GM23338 (cell line): ENCODE measurements around the gene OS9. TPM values are rescaled to one million over a fixed set of nuclear protein-coding genes. Genes with fewer than 3 reads are reported as not detected.

Experiments used
- ATAC-seq: fragments of 200-7000 bp; cut with Tn5 transposase; 3 replicates; pipeline ENCODE4 v1.9.1; 2020
- DNase-seq: peaks from one replicate; pipeline ENCODE4 v3.0.0-alpha.2; 2015; ENCODE audit warnings: low spot score
- H2AFZ ChIP-seq: fragments of 200-600 bp; sonication (generic); 2 replicates; pipeline ENCODE4 v1.8.0; 2016; ENCODE audit warnings: antibody characterized with exemption, mild to moderate bottlenecking, moderate library complexity
- H3F3A ChIP-seq: fragments of 200-600 bp; sonication (generic); replicated peaks from 2 replicates; pipeline ENCODE4 v1.8.0; 2017; ENCODE audit warnings: antibody characterized with exemption, mixed run types, low read depth
- H3K27ac ChIP-seq: fragments of 200-600 bp; sonication (generic); 2 replicates; pipeline ENCODE4 v1.6.1; 2016; ENCODE audit warnings: low read depth
- H3K27me3 ChIP-seq: fragments of 200-600 bp; sonication (generic); 2 replicates; pipeline ENCODE4 v1.8.0; 2016; ENCODE audit warnings: mild to moderate bottlenecking, mixed run types, moderate library complexity; ENCODE audit not compliant: insufficient read depth
- H3K36me3 ChIP-seq: fragments of 200-600 bp; sonication (generic); 2 replicates; pipeline ENCODE4 v1.8.0; 2016; ENCODE audit warnings: mild to moderate bottlenecking; ENCODE audit not compliant: insufficient read depth
- H3K4me1 ChIP-seq: fragments of 200-600 bp; sonication (generic); 2 replicates; pipeline ENCODE4 v1.8.0; 2016; ENCODE audit warnings: mild to moderate bottlenecking, moderate library complexity; ENCODE audit not compliant: insufficient read depth
- H3K4me2 ChIP-seq: fragments of 200-600 bp; sonication (generic); 2 replicates; pipeline ENCODE4 v1.7.1; 2017; ENCODE audit warnings: mixed run types
- H3K4me3 ChIP-seq: fragments of 200-600 bp; sonication (generic); 2 replicates; pipeline ENCODE4 v1.6.1; 2016; ENCODE audit warnings: mixed run types
- H3K79me2 ChIP-seq: fragments of 200-600 bp; sonication (generic); replicated peaks from 2 replicates; pipeline ENCODE4 v1.8.0; 2017; ENCODE audit warnings: mild to moderate bottlenecking; ENCODE audit not compliant: insufficient read depth
- H3K9me2 ChIP-seq: fragments of 200-600 bp; sonication (generic); 2 replicates; pipeline ENCODE4 v1.8.0; 2017; ENCODE audit not compliant: insufficient read depth
- H4K20me1 ChIP-seq: fragments of 200-600 bp; sonication (generic); replicated peaks from 2 replicates; pipeline ENCODE4 v1.8.0; 2017; ENCODE audit warnings: mild to moderate bottlenecking; ENCODE audit not compliant: insufficient read depth
- H3K27ac Mint-ChIP-seq: 2 replicates; pipeline ENCODE4 v1.8.0; 2020; ENCODE audit warnings: inconsistent platforms, mild to moderate bottlenecking, moderate library complexity, mixed read lengths
- H3K27me3 Mint-ChIP-seq: 3 replicates; pipeline ENCODE4 v1.8.0; 2022; ENCODE audit warnings: low read depth, mild to moderate bottlenecking, moderate library complexity, mixed read lengths, inconsistent platforms; ENCODE audit not compliant: insufficient read depth, poor library complexity
- H3K36me3 Mint-ChIP-seq: 3 replicates; pipeline ENCODE4 v1.8.0; 2021; ENCODE audit warnings: low read depth, mild to moderate bottlenecking, inconsistent platforms, moderate library complexity, mixed read lengths
- H3K4me1 Mint-ChIP-seq: 3 replicates; pipeline ENCODE4 v1.8.0; 2020; ENCODE audit warnings: mild to moderate bottlenecking, inconsistent platforms, mixed read lengths
- H3K4me3 Mint-ChIP-seq: 3 replicates; pipeline ENCODE4 v1.8.0; 2021; ENCODE audit warnings: moderate library complexity, mild to moderate bottlenecking, inconsistent platforms, mixed read lengths
- H3K9me3 Mint-ChIP-seq: 3 replicates; pipeline ENCODE4 v1.8.0; 2020; ENCODE audit warnings: moderate library complexity, mild to moderate bottlenecking, inconsistent platforms, mixed read lengths
- CREB1 ChIP-seq: fragments of 250-450 bp; sonication (Bioruptor Pico); IDR thresholded peaks from 2 replicates; pipeline ENCODE4 v1.5.0; 2020; ENCODE audit warnings: low read depth, mild to moderate bottlenecking, moderate library complexity
- EZH2 ChIP-seq: fragments of 200-600 bp; sonication (generic); IDR thresholded peaks from one replicate; pipeline ENCODE4 v1.8.0; 2017; ENCODE audit warnings: antibody characterized with exemption, mild to moderate bottlenecking, low read depth; ENCODE audit not compliant: unreplicated experiment
- EZH2phosphoT487 ChIP-seq: fragments of 200-600 bp; sonication (generic); IDR thresholded peaks from one replicate; pipeline ENCODE4 v1.8.1; 2018; ENCODE audit warnings: antibody characterized with exemption; ENCODE audit not compliant: unreplicated experiment
- JUNB ChIP-seq: IDR thresholded peaks from one replicate; pipeline ENCODE4 v1.6.1; 2016; ENCODE audit warnings: antibody characterized with exemption; ENCODE audit not compliant: unreplicated experiment
- NANOG ChIP-seq: IDR thresholded peaks from 2 replicates; pipeline ENCODE4 v1.6.1; 2016; ENCODE audit warnings: antibody characterized with exemption, borderline replicate concordance
- POLR2AphosphoS5 ChIP-seq: IDR thresholded peaks from 2 replicates; pipeline ENCODE4 v1.6.1; 2016; ENCODE audit warnings: antibody characterized with exemption, low read depth
- REST ChIP-seq: IDR thresholded peaks from one replicate; pipeline ENCODE4 v1.6.1; 2018; ENCODE audit warnings: antibody characterized with exemption; ENCODE audit not compliant: unreplicated experiment
- STAT1 ChIP-seq: IDR thresholded peaks from one replicate; pipeline ENCODE4 v1.6.1; 2016; ENCODE audit warnings: antibody characterized with exemption; ENCODE audit not compliant: unreplicated experiment
- ZNF114 ChIP-seq: fragments of 250-450 bp; sonication (Bioruptor Pico); IDR thresholded peaks from 2 replicates; pipeline ENCODE4 v1.5.0; 2020; ENCODE audit warnings: mild to moderate bottlenecking, moderate library complexity
- ZNF331 ChIP-seq: fragments of 250-450 bp; sonication (Bioruptor Pico); IDR thresholded peaks from 2 replicates; pipeline ENCODE4 v1.5.0; 2020; ENCODE audit warnings: low read depth, mild to moderate bottlenecking, moderate library complexity
- ZNF462 ChIP-seq: fragments of 250-450 bp; sonication (Bioruptor Pico); IDR thresholded peaks from 2 replicates; pipeline ENCODE4 v1.5.0; 2020; ENCODE audit warnings: mild to moderate bottlenecking, moderate library complexity
- polyA plus RNA-seq: library from polyadenylated mRNA; unstranded; fragments of >200 nt; fragmentation: Nextera tagmentation; extraction: Ambion mirVana; gene quantifications from 2 replicates; pipeline ENCODE4 v1.2.1, GENCODE V29; 2016
- total RNA-seq: library from RNA; depleted of rRNA; stranded (reverse); fragments of >200 nt; shearing (Covaris generic); gene quantifications from 2 replicates; pipeline ENCODE4 v1.2.3, GENCODE V29; 2014
- TF ChIP-seq, protein P1 (sequence below), 2 experiments: fragments of 200-600 bp in 1 of 2; sonication (generic) in 1 of 2; conservative IDR thresholded peaks; 2 replicates each; pipeline versions ENCODE4 v1.5.1 to v1.6.1; 2016 to 2017; ENCODE audit warnings: antibody characterized with exemption in 2 of 2, low read depth in 2 of 2, mild to moderate bottlenecking in 2 of 2, moderate library complexity in 1 of 2
- TF ChIP-seq, protein P2 (sequence below): IDR thresholded peaks from 2 replicates; pipeline ENCODE4 v1.6.1; 2016; ENCODE audit warnings: antibody characterized with exemption

Gene OS9
- total and polyA plus RNA-seq, 2 experiments from 2014 or later: 27.5 to 79.7 TPM

GRCh38 chr12:57654042-57654441 is 39.9 kb upstream of the OS9 start:
- H3K36me3 ChIP-seq: no peaks in the 10 kb centered on the region
- no peak overlapping the region for H3K4me2 ChIP-seq
- no peak overlapping the region for H3K27ac ChIP-seq
- H3F3A ChIP-seq: no peaks in the 10 kb centered on the region
- no peak for ATAC-seq
- no peak for DNase-seq
- H3K4me3 ChIP-seq: no peak overlapping the region
- Mint-ChIP-seq H3K27me3 (no peaks in the 10 kb centered on the region), H3K27ac (no peak overlapping the region), H3K9me3 (peaks cover 53% of the 10 kb centered on the region), H3K36me3 (peaks cover 3% of the 10 kb centered on the region; the same call in 2 of the 3 replicates), H3K4me1 (no peaks in the 10 kb centered on the region), H3K4me3 (no peak overlapping the region)
- no peaks in the 10 kb centered on the region for H3K4me1 ChIP-seq
- no peaks in the 10 kb centered on the region for H3K9me2 ChIP-seq
- H2AFZ ChIP-seq: no peak overlapping the region
- no peaks in the 10 kb centered on the region for H4K20me1 ChIP-seq
- no peaks in the 10 kb centered on the region for H3K79me2 ChIP-seq
- H3K27me3 ChIP-seq: no peaks in the 10 kb centered on the region
- TF ChIP-seq EZH2: no peak
- TF ChIP-seq, protein P1, sequence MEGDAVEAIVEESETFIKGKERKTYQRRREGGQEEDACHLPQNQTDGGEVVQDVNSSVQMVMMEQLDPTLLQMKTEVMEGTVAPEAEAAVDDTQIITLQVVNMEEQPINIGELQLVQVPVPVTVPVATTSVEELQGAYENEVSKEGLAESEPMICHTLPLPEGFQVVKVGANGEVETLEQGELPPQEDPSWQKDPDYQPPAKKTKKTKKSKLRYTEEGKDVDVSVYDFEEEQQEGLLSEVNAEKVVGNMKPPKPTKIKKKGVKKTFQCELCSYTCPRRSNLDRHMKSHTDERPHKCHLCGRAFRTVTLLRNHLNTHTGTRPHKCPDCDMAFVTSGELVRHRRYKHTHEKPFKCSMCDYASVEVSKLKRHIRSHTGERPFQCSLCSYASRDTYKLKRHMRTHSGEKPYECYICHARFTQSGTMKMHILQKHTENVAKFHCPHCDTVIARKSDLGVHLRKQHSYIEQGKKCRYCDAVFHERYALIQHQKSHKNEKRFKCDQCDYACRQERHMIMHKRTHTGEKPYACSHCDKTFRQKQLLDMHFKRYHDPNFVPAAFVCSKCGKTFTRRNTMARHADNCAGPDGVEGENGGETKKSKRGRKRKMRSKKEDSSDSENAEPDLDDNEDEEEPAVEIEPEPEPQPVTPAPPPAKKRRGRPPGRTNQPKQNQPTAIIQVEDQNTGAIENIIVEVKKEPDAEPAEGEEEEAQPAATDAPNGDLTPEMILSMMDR (conservative IDR thresholded peaks at IDR 0.05; ENCODE audit: low read depth in 2 of 2): no peak
- no peak for TF ChIP-seq ZNF462 (CRISPR knock-in tag)
- no peak for TF ChIP-seq EZH2phosphoT487
- no peak for TF ChIP-seq ZNF114
- no peak for TF ChIP-seq POLR2AphosphoS5
- TF ChIP-seq NANOG: no peak
- TF ChIP-seq ZNF331 (CRISPR knock-in tag): no peak
- TF ChIP-seq JUNB: no peak
- TF ChIP-seq, protein P2, sequence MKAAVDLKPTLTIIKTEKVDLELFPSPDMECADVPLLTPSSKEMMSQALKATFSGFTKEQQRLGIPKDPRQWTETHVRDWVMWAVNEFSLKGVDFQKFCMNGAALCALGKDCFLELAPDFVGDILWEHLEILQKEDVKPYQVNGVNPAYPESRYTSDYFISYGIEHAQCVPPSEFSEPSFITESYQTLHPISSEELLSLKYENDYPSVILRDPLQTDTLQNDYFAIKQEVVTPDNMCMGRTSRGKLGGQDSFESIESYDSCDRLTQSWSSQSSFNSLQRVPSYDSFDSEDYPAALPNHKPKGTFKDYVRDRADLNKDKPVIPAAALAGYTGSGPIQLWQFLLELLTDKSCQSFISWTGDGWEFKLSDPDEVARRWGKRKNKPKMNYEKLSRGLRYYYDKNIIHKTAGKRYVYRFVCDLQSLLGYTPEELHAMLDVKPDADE: no peak
- no peak for TF ChIP-seq REST
- no peak for TF ChIP-seq CREB1 (CRISPR knock-in tag)
- no peak for TF ChIP-seq STAT1
